HG03457 (cell line): ENCODE results near the gene AGR3.

Source experiments
- ATAC-seq: cut with Tn5 transposase; IDR thresholded peaks from one replicate; pipeline ENCODE4 v1.9.1; 2021; ENCODE audit warnings: moderate number of reproducible peaks; ENCODE audit not compliant: unreplicated experiment

Gene AGR3

GRCh38 chr7:16838386-16838785 is 43.4 kb downstream of the AGR3 start:
- no peak for ATAC-seq

GRCh38 chr7:16836481-16836880 is 45.3 kb downstream of the AGR3 start:
- ATAC-seq, result no peak

GRCh38 chr7:16833373-16833772 is 48.4 kb downstream of the AGR3 start:
- no peak for ATAC-seq

GRCh38 chr7:16826060-16826459 is 55.7 kb downstream of the AGR3 start:
- no peak for ATAC-seq

GRCh38 chr7:16822029-16822428 is 59.8 kb downstream of the AGR3 start:
- ATAC-seq, result no peak

- no peak for ATAC-seq
Observed at GRCh38 chr7:16818732-16819131, 63.1 kb downstream of the AGR3 start.

GRCh38 chr7:16817536-16817935 is 64.2 kb downstream of the AGR3 start:
- no peak for ATAC-seq

GRCh38 chr7:16816824-16817223 is 65.0 kb downstream of the AGR3 start:
- ATAC-seq, result no peak

GRCh38 chr7:16815001-16815400 is 66.8 kb downstream of the AGR3 start:
- no peak for ATAC-seq

GRCh38 chr7:16813232-16813616 is 68.6 kb downstream of the AGR3 start:
- ATAC-seq, result no peak

GRCh38 chr7:16812542-16813231 is 69.1 kb downstream of the AGR3 start:
- ATAC-seq, result no peak

GRCh38 chr7:16811551-16811950 is 70.2 kb downstream of the AGR3 start:
- ATAC-seq, result no peak

GRCh38 chr7:16810573-16810972 is 71.2 kb downstream of the AGR3 start:
- ATAC-seq, result no peak

GRCh38 chr7:16810112-16810511 is 71.7 kb downstream of the AGR3 start:
- no peak for ATAC-seq
